Left lung (tissue), 10 donors: ENCODE results near the gene C1QTNF12. TPM values are rescaled to one million over a fixed set of nuclear protein-coding genes. Genes with fewer than 3 reads are reported as not detected.

Source experiments
- ATAC-seq: fragments of 200-7000 bp; cut with Tn5 transposase; one replicate; pipeline ENCODE4 v1.9.1; 2020; ENCODE audit warnings: moderate library complexity
- DNase-seq, 4 donors: peaks; one replicate each; pipeline ENCODE4 v3.0.0-alpha.2; 2013 to 2020
- H3K27ac ChIP-seq, 2 donors: fragments of 200-600 bp; sonication (generic) in 1 of 2; one replicate each; pipeline versions ENCODE4 v1.5.0 to v1.8.0; 2020 to 2021
- H3K27me3 ChIP-seq, 2 donors: fragments of 200-600 bp; sonication (generic) in 1 of 2; one replicate each; pipeline versions ENCODE4 v1.5.0 to v1.8.0; 2020 to 2021
- H3K36me3 ChIP-seq, 2 donors: fragments of 200-600 bp; sonication (generic) in 1 of 2; one replicate each; pipeline versions ENCODE4 v1.5.0 to v1.8.0; 2020 to 2021
- H3K4me1 ChIP-seq, 2 donors: fragments of 200-600 bp; one replicate each; pipeline ENCODE4 v1.8.0; 2021
- H3K4me3 ChIP-seq, 2 donors: fragments of 200-600 bp; sonication (generic) in 1 of 2; one replicate each; pipeline versions ENCODE4 v1.5.0 to v1.8.0; 2020 to 2021; ENCODE audit warnings: mild to moderate bottlenecking in 1 of 2
- H3K9me3 ChIP-seq, 2 donors: fragments of 200-600 bp; sonication (generic) in 1 of 2; one replicate each; pipeline versions ENCODE4 v1.5.0 to v1.8.0; 2020 to 2021
- CTCF ChIP-seq, 2 donors: fragments of 200-600 bp; sonication (generic) in 1 of 2; IDR thresholded peaks; one replicate each; pipeline versions ENCODE4 v1.5.0 to v1.8.0; 2021; ENCODE audit warnings: antibody characterized with exemption in 2 of 2
- intact Hi-C, 2 donors: fragments of 100-400 bp; cut with DNase I; formaldehyde crosslinking; loops; one replicate each; pipeline versions ENCODE4 v1.11.2 to v1.14.2; 2022
- polyA plus RNA-seq, 6 donors: library from polyadenylated mRNA; unstranded; fragments of 120-200 nt; gene quantifications; one replicate each; pipeline ENCODE4 v1.2.1, GENCODE V29; 2013; ENCODE audit not compliant: insufficient read length in 6 of 6
- total RNA-seq, 2 donors: library from RNA; stranded (reverse); fragmentation: NEBNext Ultra II Directional; extraction: Animal tissue kit (Norgen Biotek cat#: 25700); gene quantifications; one replicate each; pipeline ENCODE4 v1.2.1, GENCODE V29; 2021
- donor health status: DM: no; HTN: yes; CAD: no.
- donor health status: DM: no; HTN: no; CAD: no.

Gene C1QTNF12
- total and polyA plus RNA-seq, 8 donors = 0.52 to 2.2 (median 0.94) TPM

GRCh38 chr1:1231400-1232207, 14.9 kb downstream of the C1QTNF12 start, which contains the start of gene SDF4:
SDF4 (minus strand) TSS chr1:1232001; CDS start chr1:1228772, 3,229 bp downstream.
- H3K27ac ChIP-seq = peak within 1 kb of the TSS; percentile 88
- peaks cover 0 to 5% of the 10 kb centered on the region in 2 donors for H3K27me3 ChIP-seq
- intact Hi-C loops = no loop called here
- peaks cover 0 to 35% of the 10 kb centered on the region in 2 donors for H3K36me3 ChIP-seq
- no peaks in the 10 kb centered on the region for H3K9me3 ChIP-seq
- peaks cover 5 to 38% of the 10 kb centered on the region in 2 donors for H3K4me1 ChIP-seq
- peak within 1 kb of the TSS; percentile 80 to 97 for H3K4me3 ChIP-seq
- no peak for TF ChIP-seq CTCF (IDR thresholded peaks at IDR 0.05)
- DNase-seq (peak; percentile 95 to 98 (median 98)), ATAC-seq (peak; percentile 98)

GRCh38 chr1:1230656-1231399, 15.7 kb downstream of the C1QTNF12 start:
- DNase-seq (no peak), ATAC-seq (peak; percentile 1)
- peak overlapping the region; percentile 80 to 97 for H3K4me3 ChIP-seq
- H3K4me1 ChIP-seq = peaks cover 5 to 38% of the 10 kb centered on the region in 2 donors
- intact Hi-C loops = no loop called here
- no peak for TF ChIP-seq CTCF (IDR thresholded peaks at IDR 0.05)
- no peaks in the 10 kb centered on the region for H3K9me3 ChIP-seq
- peaks cover 0 to 43% of the 10 kb centered on the region in 2 donors for H3K36me3 ChIP-seq
- peak overlapping the region; percentile 88 for H3K27ac ChIP-seq
- no peaks in the 10 kb centered on the region for H3K27me3 ChIP-seq

- Histone ChIP-seq H3K4me3 (peak overlapping the region in 1 of 2 donors; percentile 80), H3K4me1 (peaks cover 5 to 44% of the 10 kb centered on the region in 2 donors), H3K27me3 (no peaks in the 10 kb centered on the region), H3K36me3 (peaks cover 0 to 53% of the 10 kb centered on the region in 2 donors), H3K27ac (no peak overlapping the region), H3K9me3 (no peaks in the 10 kb centered on the region)
- no peak for DNase-seq
- ATAC-seq = no peak
- TF ChIP-seq CTCF (IDR thresholded peaks at IDR 0.05) = no peak
- intact Hi-C loops = no loop called here
Observed at GRCh38 chr1:1229770-1230169, 16.8 kb downstream of the C1QTNF12 start.

GRCh38 chr1:1228596-1229321, 17.8 kb downstream of the C1QTNF12 start:
- H3K4me1 ChIP-seq = peaks cover 5 to 40% of the 10 kb centered on the region in 2 donors
- no peak overlapping the region for H3K4me3 ChIP-seq
- no peak for DNase-seq
- intact Hi-C loops = no loop called here
- ATAC-seq = no peak
- H3K9me3 ChIP-seq = no peaks in the 10 kb centered on the region
- TF ChIP-seq CTCF (IDR thresholded peaks at IDR 0.05) = no peak
- peaks cover 0 to 58% of the 10 kb centered on the region in 2 donors for H3K36me3 ChIP-seq
- no peaks in the 10 kb centered on the region for H3K27me3 ChIP-seq
- no peak overlapping the region for H3K27ac ChIP-seq
